ENCODE data around the gene IGF1R.

IGF1R gene

GRCh38 chr15:98795980-98796379, 147.6 kb downstream of the IGF1R start:
- Mint-ChIP-seq H3K9me3 (no peaks in the 10 kb centered on the region), H3K27ac (no peak overlapping the region), H3K36me3 (ENCODE audit: low read depth) (no peaks in the 10 kb centered on the region), H3K27me3 (no peaks in the 10 kb centered on the region), H3K4me1 (ENCODE audit: low read depth) (peaks cover 74% of the 10 kb centered on the region), H3K4me3 (no peak overlapping the region)
- no peak for DNase-seq

- no peak overlapping the region for H3K27ac Mint-ChIP-seq
- peaks cover 74% of the 10 kb centered on the region for H3K4me1 Mint-ChIP-seq (ENCODE audit: low read depth)
Observed at GRCh38 chr15:98796685-98797357, 148.5 kb downstream of the IGF1R start.

GRCh38 chr15:98798375-98798893, 150.1 kb downstream of the IGF1R start:
- Mint-ChIP-seq H3K36me3 (ENCODE audit: low read depth) (no peaks in the 10 kb centered on the region), H3K27ac (no peak overlapping the region), H3K27me3 (no peaks in the 10 kb centered on the region), H3K4me3 (no peak overlapping the region), H3K9me3 (no peaks in the 10 kb centered on the region), H3K4me1 (ENCODE audit: low read depth) (peaks cover 68% of the 10 kb centered on the region)
- DNase-seq: no peak

More at GRCh38 chr15:98796685-98797357, 148.5 kb downstream of the IGF1R start:
- Mint-ChIP-seq H3K4me3 (no peak overlapping the region), H3K27me3 (no peaks in the 10 kb centered on the region), H3K9me3 (no peaks in the 10 kb centered on the region), H3K36me3 (ENCODE audit: low read depth) (no peaks in the 10 kb centered on the region)
- DNase-seq: no peak

GRCh38 chr15:98799461-98800390, 151.4 kb downstream of the IGF1R start:
- peaks cover 62% of the 10 kb centered on the region for H3K4me1 Mint-ChIP-seq (ENCODE audit: low read depth)
- no peaks in the 10 kb centered on the region for H3K9me3 Mint-ChIP-seq
- H3K4me3 Mint-ChIP-seq: no peak overlapping the region
- DNase-seq: no peak
- H3K36me3 Mint-ChIP-seq (ENCODE audit: low read depth): peaks cover 3% of the 10 kb centered on the region
- H3K27ac Mint-ChIP-seq: peak overlapping the region; percentile 13
- no peaks in the 10 kb centered on the region for H3K27me3 Mint-ChIP-seq

DNA sequence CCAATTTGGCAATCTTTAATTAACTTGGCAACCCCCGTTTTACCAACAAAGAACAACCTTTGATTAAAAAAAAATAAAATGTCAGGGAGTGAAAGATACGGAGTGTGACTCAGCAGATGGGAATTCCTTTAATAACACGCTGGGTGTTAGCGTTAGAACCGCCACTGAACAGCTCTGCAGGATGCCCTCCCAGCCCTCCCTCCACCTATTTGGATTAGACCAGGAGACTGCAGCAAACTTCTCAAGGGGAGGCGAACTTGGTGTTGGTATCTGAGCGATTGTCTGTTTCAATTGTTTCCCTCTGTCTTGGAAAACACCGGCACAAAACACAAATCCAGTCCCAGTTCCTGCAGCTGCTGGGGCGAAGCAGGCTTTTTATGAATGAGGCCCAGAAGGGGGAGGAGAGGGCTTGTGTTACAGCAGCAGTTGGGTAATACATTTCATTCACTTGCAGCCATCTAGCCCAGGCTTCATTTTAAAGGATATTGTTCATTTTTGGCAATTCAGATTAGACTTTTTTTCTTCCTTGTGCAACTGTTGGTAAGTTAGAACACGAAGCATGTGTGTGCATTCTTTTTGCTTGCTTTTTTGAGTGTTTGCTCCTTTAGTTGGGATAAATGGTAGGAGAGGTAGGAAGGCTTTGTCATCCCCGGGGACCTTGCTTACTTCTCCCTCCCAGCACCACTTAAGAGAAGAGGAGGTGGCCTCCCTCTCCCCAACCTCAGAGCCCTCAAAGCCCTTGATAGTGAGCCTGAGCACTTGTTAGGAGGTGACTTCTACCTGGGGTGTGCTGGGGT, 152.3 kb downstream of the IGF1R start:
- no peak for DNase-seq
- peaks cover 3% of the 10 kb centered on the region for H3K36me3 Mint-ChIP-seq (ENCODE audit: low read depth)
- no peaks in the 10 kb centered on the region for H3K27me3 Mint-ChIP-seq
- H3K4me3 Mint-ChIP-seq: no peak overlapping the region
- peaks cover 64% of the 10 kb centered on the region for H3K4me1 Mint-ChIP-seq (ENCODE audit: low read depth)
- peak overlapping the region; percentile 69 for H3K27ac Mint-ChIP-seq
- no peaks in the 10 kb centered on the region for H3K9me3 Mint-ChIP-seq

GRCh38 chr15:98801234-98801561, 152.9 kb downstream of the IGF1R start:
- Mint-ChIP-seq H3K27me3 (no peaks in the 10 kb centered on the region), H3K36me3 (ENCODE audit: low read depth) (peaks cover 3% of the 10 kb centered on the region), H3K9me3 (no peaks in the 10 kb centered on the region), H3K4me3 (no peak overlapping the region), H3K27ac (peak overlapping the region; percentile 69), H3K4me1 (ENCODE audit: low read depth) (peaks cover 62% of the 10 kb centered on the region)
- no peak for DNase-seq

GRCh38 chr15:98802187-98802586, 153.8 kb downstream of the IGF1R start:
- Mint-ChIP-seq H3K27me3 (no peaks in the 10 kb centered on the region), H3K4me1 (ENCODE audit: low read depth) (peaks cover 60% of the 10 kb centered on the region), H3K36me3 (ENCODE audit: low read depth) (peaks cover 3% of the 10 kb centered on the region), H3K9me3 (no peaks in the 10 kb centered on the region), H3K27ac (no peak overlapping the region), H3K4me3 (no peak overlapping the region)
- DNase-seq: no peak

DNA sequence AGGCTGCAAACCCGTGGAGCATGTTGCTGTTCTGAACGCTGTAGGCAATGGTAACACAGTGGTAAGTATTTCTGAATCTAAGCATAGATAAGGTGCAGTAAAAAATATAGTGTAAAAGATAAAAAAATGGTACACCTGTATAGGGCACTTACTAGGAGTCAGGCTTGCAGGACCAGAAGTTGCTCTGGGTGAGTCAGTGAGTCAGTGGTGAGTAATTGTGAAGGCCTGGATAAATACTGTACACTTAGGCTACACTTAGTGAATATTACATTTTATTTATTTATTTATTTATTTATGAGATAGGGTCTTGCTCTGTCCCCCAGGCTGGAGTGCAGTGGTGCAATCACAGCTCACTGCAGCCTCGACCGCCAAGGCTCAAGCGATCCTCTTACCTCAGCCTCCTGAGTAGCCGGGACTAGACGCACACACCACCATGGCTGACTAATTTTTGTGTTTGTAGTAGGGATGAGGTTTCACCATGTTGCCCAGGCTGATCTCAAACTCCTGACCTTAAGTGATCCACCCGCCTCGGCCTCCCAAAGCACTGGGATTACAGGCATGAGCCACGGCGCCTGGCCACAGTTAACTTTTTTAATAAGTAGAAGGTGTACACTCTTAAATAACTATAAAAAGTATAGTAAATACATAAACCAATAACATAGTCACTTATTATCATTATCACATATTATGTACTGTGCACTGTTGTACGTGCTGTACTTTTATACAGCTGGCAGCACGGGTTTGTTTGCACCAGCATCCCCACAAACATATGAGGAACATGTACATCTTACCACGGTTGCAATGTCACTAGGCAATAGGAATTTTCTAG, 155.1 kb downstream of the IGF1R start:
- H3K27ac Mint-ChIP-seq: no peak overlapping the region
- peaks cover 3% of the 10 kb centered on the region for H3K36me3 Mint-ChIP-seq (ENCODE audit: low read depth)
- H3K4me1 Mint-ChIP-seq (ENCODE audit: low read depth): peaks cover 53% of the 10 kb centered on the region
- no peak overlapping the region for H3K4me3 Mint-ChIP-seq
- no peak for DNase-seq
- H3K9me3 Mint-ChIP-seq: no peaks in the 10 kb centered on the region
- no peaks in the 10 kb centered on the region for H3K27me3 Mint-ChIP-seq

DNA sequence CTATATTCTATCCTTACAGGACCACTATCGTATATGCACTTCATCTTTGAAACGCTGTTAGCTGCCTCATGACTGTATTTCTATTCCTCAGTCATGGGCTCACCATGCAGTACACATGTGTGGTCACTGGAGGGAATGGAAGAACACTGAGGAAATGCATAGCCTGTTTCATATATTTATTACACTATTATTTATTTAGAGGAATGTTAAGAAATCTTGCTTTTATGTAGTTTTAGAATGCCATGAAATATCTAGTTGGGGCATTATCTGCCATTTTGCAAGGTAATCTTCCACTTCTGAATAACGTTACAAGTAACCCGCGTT, 155.7 kb downstream of the IGF1R start:
- Mint-ChIP-seq H3K36me3 (ENCODE audit: low read depth) (peaks cover 3% of the 10 kb centered on the region), H3K27me3 (no peaks in the 10 kb centered on the region), H3K4me1 (ENCODE audit: low read depth) (peaks cover 48% of the 10 kb centered on the region), H3K27ac (no peak overlapping the region), H3K9me3 (no peaks in the 10 kb centered on the region), H3K4me3 (no peak overlapping the region)
- DNase-seq: no peak

- H3K4me1 Mint-ChIP-seq (ENCODE audit: low read depth): peaks cover 34% of the 10 kb centered on the region
- H3K27me3 Mint-ChIP-seq: no peaks in the 10 kb centered on the region
- no peak overlapping the region for H3K27ac Mint-ChIP-seq
- H3K36me3 Mint-ChIP-seq (ENCODE audit: low read depth): peaks cover 3% of the 10 kb centered on the region
- DNase-seq: no peak
- H3K4me3 Mint-ChIP-seq: no peak overlapping the region
- H3K9me3 Mint-ChIP-seq: no peaks in the 10 kb centered on the region
Observed at GRCh38 chr15:98805434-98806274, 157.3 kb downstream of the IGF1R start.

DNA sequence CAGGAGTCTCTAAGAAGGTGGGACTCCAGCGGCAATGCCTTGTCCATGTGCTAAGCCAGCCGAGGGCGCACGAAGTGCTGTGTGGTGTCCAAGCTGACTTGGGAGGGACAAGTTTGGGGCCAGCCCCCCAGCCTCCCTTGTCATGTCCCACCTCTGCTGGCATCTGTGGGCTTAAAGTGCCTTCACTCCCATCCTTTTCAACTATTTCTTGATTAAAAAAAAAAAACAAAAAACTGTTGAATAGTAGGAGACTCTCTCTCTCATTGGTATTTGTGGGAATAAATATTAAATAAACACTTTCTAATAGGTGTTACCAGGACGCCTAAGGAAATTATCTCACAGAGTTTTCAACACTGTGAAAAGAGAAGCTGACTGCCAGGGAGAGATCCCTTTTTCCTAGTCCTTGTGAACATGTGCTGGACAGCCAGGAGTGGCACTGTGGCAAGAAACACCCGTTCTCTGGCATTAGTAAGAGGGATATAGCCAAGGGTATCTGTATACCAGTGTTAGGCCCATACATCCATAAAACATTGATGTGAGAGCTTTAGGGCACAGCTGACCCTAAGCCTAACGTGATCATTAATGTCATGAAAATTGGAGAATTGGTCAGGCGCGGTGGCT, 158.0 kb downstream of the IGF1R start:
- H3K4me1 Mint-ChIP-seq (ENCODE audit: low read depth): peaks cover 26% of the 10 kb centered on the region
- DNase-seq: no peak
- H3K27ac Mint-ChIP-seq: no peak overlapping the region
- no peak overlapping the region for H3K4me3 Mint-ChIP-seq
- no peaks in the 10 kb centered on the region for H3K27me3 Mint-ChIP-seq
- no peaks in the 10 kb centered on the region for H3K9me3 Mint-ChIP-seq
- H3K36me3 Mint-ChIP-seq (ENCODE audit: low read depth): peaks cover 3% of the 10 kb centered on the region

DNA sequence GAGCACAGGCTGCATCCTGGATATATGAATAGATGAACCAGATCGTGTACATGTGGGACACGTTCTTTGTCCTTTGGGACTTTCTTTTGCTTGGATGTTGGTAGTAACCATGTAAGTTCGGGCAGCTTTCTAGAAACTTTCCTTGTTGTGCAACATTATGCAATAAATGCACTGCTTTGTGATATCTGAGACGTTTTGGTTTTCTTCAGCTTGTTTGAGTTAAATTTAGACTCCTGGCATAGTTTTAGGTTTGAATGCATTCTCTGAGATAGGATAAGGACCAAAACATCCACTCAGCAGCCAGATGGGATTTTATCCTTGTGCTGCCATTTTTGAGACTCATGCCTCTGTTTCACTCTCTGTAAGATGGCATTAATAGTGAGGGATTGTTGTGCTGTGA, 158.9 kb downstream of the IGF1R start:
- no peak for DNase-seq
- no peak overlapping the region for H3K4me3 Mint-ChIP-seq
- no peaks in the 10 kb centered on the region for H3K27me3 Mint-ChIP-seq
- H3K36me3 Mint-ChIP-seq (ENCODE audit: low read depth): peaks cover 9% of the 10 kb centered on the region
- no peaks in the 10 kb centered on the region for H3K9me3 Mint-ChIP-seq
- no peak overlapping the region for H3K27ac Mint-ChIP-seq
- peaks cover 19% of the 10 kb centered on the region for H3K4me1 Mint-ChIP-seq (ENCODE audit: low read depth)

DNA sequence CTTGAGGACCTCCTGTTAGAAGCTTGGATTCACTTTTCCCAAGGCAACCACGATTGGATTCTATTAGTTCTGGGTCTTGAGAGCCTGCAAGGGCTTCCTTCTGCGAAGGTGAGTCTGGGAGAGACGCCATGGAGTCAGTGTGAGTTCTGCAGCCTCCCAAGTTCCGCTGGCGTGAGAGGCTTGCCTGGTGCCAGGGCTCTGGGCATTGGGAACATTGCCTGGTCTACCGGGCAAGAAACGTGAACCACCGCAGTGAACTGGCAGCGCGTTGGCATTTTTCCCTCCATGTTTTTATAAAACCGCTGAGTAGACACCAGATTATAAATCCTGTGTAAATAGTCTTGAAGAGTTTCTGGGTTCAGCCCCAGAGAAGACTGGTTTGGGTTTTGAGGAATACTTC, 160.9 kb downstream of the IGF1R start:
- Mint-ChIP-seq H3K9me3 (no peaks in the 10 kb centered on the region), H3K36me3 (ENCODE audit: low read depth) (peaks cover 17% of the 10 kb centered on the region), H3K27ac (no peak overlapping the region), H3K27me3 (no peaks in the 10 kb centered on the region), H3K4me1 (ENCODE audit: low read depth) (peaks cover 15% of the 10 kb centered on the region), H3K4me3 (no peak overlapping the region)
- DNase-seq: no peak

All from activated T-cell treated with anti-CD3 and anti-CD28 coated beads, Interleukin-2, amount 50 U/mL, for 24 hours (primary cell).